HCT116 (cell line): ENCODE results near the gene TNIK. TPM values are rescaled to one million over a fixed set of nuclear protein-coding genes. Genes with fewer than 3 reads are reported as not detected.

Source experiments
- ATAC-seq: fragments of 200-7000 bp; cut with Tn5 transposase; 2 replicates; pipeline ENCODE4 v1.9.1; 2020; ENCODE audit warnings: mild to moderate bottlenecking, moderate library complexity
- BruUV-seq: library from RNA; stranded (reverse); fragments of 400-500 nt; replicated peaks from 2 replicates; lab custom pipeline; 2021; lab: Mats Ljungman, UMichigan
- CTCF ChIA-PET: fragments of 300-600 bp; sonication (Branson Sonifier 250); formaldehyde crosslinking; loops from one replicate; lab custom pipeline; 2021; ENCODE audit warnings: antibody characterized with exemption; lab: Charles Lee
- POLR2A ChIA-PET: fragments of 300-600, 350-600 bp; sonication (Branson Sonifier 250); formaldehyde crosslinking; loops from one replicate; lab custom pipeline; 2021; ENCODE audit warnings: antibody characterized with exemption; lab: Charles Lee
- RAD21 ChIA-PET, 2 experiments: fragments of 300-600 bp; sonication (Branson Sonifier 250); formaldehyde crosslinking; loops; one replicate each; lab custom pipeline; 2023; ENCODE audit warnings: low total read pairs in 2 of 2; ENCODE audit not compliant: uncharacterized antibody in 2 of 2, unreplicated experiment in 2 of 2, low non-redundant PET in 1 of 2; lab: Charles Lee
- DNase-seq: peaks from one replicate; pipeline ENCODE4 v3.0.0-alpha.2; 2010; ENCODE audit warnings: low read depth, low spot score
- H2AFZ ChIP-seq: fragments of 200-600 bp; shearing (Covaris generic), sonication (generic); 2 replicates; pipeline ENCODE4 v1.6.1; 2017; ENCODE audit warnings: low read depth, mixed run types, mixed read lengths, antibody characterized with exemption, low read length; ENCODE audit not compliant: poor library complexity, severe bottlenecking
- H3K27ac ChIP-seq: 2 replicates; pipeline ENCODE4 v1.5.1; 2012; ENCODE audit warnings: low read depth, low read length
- H3K27me3 ChIP-seq: fragments of 200-600 bp; sonication (generic); 2 replicates; pipeline ENCODE4 v1.6.1; 2016; ENCODE audit warnings: mixed run types, low read length, mixed read lengths; ENCODE audit not compliant: insufficient read depth
- H3K36me3 ChIP-seq, 2 experiments: fragments of 200-500 bp in 1 of 2; fragments of 200-600 bp in 1 of 2; sonication (Bioruptor generic) in 1 of 2; sonication (generic) in 1 of 2; 2 replicates each; pipeline versions ENCODE4 v1.5.1 to v1.6.1; 2014 to 2016; ENCODE audit warnings: low read length in 2 of 2, inconsistent platforms in 1 of 2, mixed read lengths in 1 of 2, mixed run types in 1 of 2; ENCODE audit not compliant: insufficient read depth in 2 of 2, control insufficient read depth in 1 of 2
- H3K4me1 ChIP-seq, 2 experiments: fragments of 200-600 bp in 1 of 2; sonication (generic) in 1 of 2; 2 replicates each; pipeline versions ENCODE4 v1.5.1 to v1.6.1; 2012 to 2017; ENCODE audit warnings: low read length in 2 of 2, inconsistent platforms in 1 of 2, mild to moderate bottlenecking in 1 of 2, mixed read lengths in 1 of 2, mixed run types in 1 of 2, moderate library complexity in 1 of 2; ENCODE audit not compliant: insufficient read depth in 2 of 2, control insufficient read depth in 1 of 2
- H3K4me2 ChIP-seq: fragments of 200-600 bp; sonication (generic); 2 replicates; pipeline ENCODE4 v1.6.1; 2017; ENCODE audit warnings: mixed run types, low read length, mixed read lengths
- H3K4me3 ChIP-seq, 2 experiments: fragments of 200-600 bp in 1 of 2; sonication (generic) in 1 of 2; replicated peaks in 1 of 2; 2 replicates each; pipeline ENCODE4 v1.5.1; 2011 to 2016; ENCODE audit warnings: low read length in 2 of 2, control low read depth in 1 of 2, low read depth in 1 of 2, mild to moderate bottlenecking in 1 of 2, mixed read lengths in 1 of 2, mixed run types in 1 of 2
- H3K79me2 ChIP-seq: fragments of 200-600 bp; sonication (generic); 2 replicates; pipeline ENCODE4 v1.6.1; 2017; ENCODE audit warnings: mild to moderate bottlenecking, mixed run types, low read length, moderate library complexity, mixed read lengths; ENCODE audit not compliant: insufficient read depth
- H3K9ac ChIP-seq: fragments of 200-600 bp; sonication (generic); 2 replicates; pipeline ENCODE4 v1.6.1; 2016; ENCODE audit warnings: low read length, mixed read lengths
- H3K9me2 ChIP-seq: fragments of 200-600 bp; sonication (generic), shearing (Covaris generic); 2 replicates; pipeline ENCODE4 v1.6.1; 2017; ENCODE audit warnings: mixed run types, mild to moderate bottlenecking, moderate library complexity; ENCODE audit not compliant: insufficient read depth
- H3K9me3 ChIP-seq, 2 experiments: fragments of 200-500 bp in 1 of 2; fragments of 200-600 bp in 1 of 2; sonication (Bioruptor generic) in 1 of 2; sonication (generic) in 1 of 2; 2 replicates each; pipeline ENCODE4 v1.6.1; 2014 to 2017; ENCODE audit warnings: low read length in 2 of 2, mixed read lengths in 2 of 2, inconsistent platforms in 1 of 2, low read depth in 1 of 2, mild to moderate bottlenecking in 1 of 2, mixed run types in 1 of 2, moderate library complexity in 1 of 2; ENCODE audit not compliant: control insufficient read depth in 1 of 2, insufficient read depth in 1 of 2
- H4K20me1 ChIP-seq: fragments of 200-600 bp; sonication (generic), shearing (Covaris generic); 2 replicates; pipeline ENCODE4 v1.6.1; 2017; ENCODE audit warnings: mixed run types, mild to moderate bottlenecking, moderate library complexity; ENCODE audit not compliant: insufficient read depth
- CBX3 ChIP-seq: IDR thresholded peaks from 2 replicates; pipeline ENCODE4 v1.6.1; 2012; ENCODE audit warnings: low read depth
- CEBPB ChIP-seq: IDR thresholded peaks from 2 replicates; pipeline ENCODE4 v1.6.1; 2012; ENCODE audit warnings: low read depth
- CTCF ChIP-seq, 3 experiments: fragments of 200-600 bp in 1 of 3; sonication (generic) in 1 of 3; IDR thresholded peaks in 2 of 3; conservative IDR thresholded peaks in 1 of 3; 2 replicates each; pipeline ENCODE4 v1.5.1; 2012 to 2017; ENCODE audit warnings: low read depth in 2 of 3, low read length in 2 of 3, antibody characterized with exemption in 1 of 3, borderline replicate concordance in 1 of 3, control low read depth in 1 of 3, mild to moderate bottlenecking in 1 of 3, mixed read lengths in 1 of 3, mixed run types in 1 of 3, moderate library complexity in 1 of 3; ENCODE audit not compliant: insufficient read depth in 1 of 3
- EGR1 ChIP-seq: IDR thresholded peaks from 2 replicates; pipeline ENCODE4 v1.6.1; 2012; ENCODE audit warnings: low read depth
- ELF1 ChIP-seq: IDR thresholded peaks from 2 replicates; pipeline ENCODE4 v1.6.1; 2012; ENCODE audit warnings: low read depth, borderline replicate concordance
- EZH2 ChIP-seq: fragments of 200-600 bp; sonication (generic); IDR thresholded peaks from 2 replicates; pipeline ENCODE4 v1.6.1; 2017; ENCODE audit warnings: antibody characterized with exemption, mixed run types
- EZH2phosphoT487 ChIP-seq: fragments of 200-600 bp; IDR thresholded peaks from 2 replicates; pipeline ENCODE4 v1.6.1; 2018; ENCODE audit warnings: antibody characterized with exemption, borderline replicate concordance
- FOSL1 ChIP-seq: IDR thresholded peaks from 2 replicates; pipeline ENCODE4 v1.6.1; 2012; ENCODE audit warnings: low read depth
- JUND ChIP-seq: IDR thresholded peaks from 2 replicates; pipeline ENCODE4 v1.6.1; 2012
- POLR2A ChIP-seq: IDR thresholded peaks from 2 replicates; pipeline ENCODE4 v1.7.0; 2011; ENCODE audit warnings: borderline replicate concordance; ENCODE audit not compliant: insufficient read depth, insufficient read length; ENCODE audit errors: extremely low read depth
- POLR2AphosphoS5 ChIP-seq: IDR thresholded peaks from 2 replicates; pipeline ENCODE4 v1.6.1; 2011; ENCODE audit warnings: mild to moderate bottlenecking, low read depth, low read length, moderate library complexity
- RAD21 ChIP-seq: IDR thresholded peaks from 2 replicates; pipeline ENCODE4 v1.6.1; 2012; ENCODE audit warnings: low read depth, mild to moderate bottlenecking
- SIN3A ChIP-seq: IDR thresholded peaks from 2 replicates; pipeline ENCODE4 v1.6.1; 2012; ENCODE audit warnings: low read depth
- SP1 ChIP-seq: IDR thresholded peaks from 2 replicates; pipeline ENCODE4 v1.6.1; 2012; ENCODE audit warnings: low read depth
- SRF ChIP-seq: IDR thresholded peaks from 2 replicates; pipeline ENCODE4 v1.6.1; 2012; ENCODE audit warnings: low read depth
- TCF7L2 ChIP-seq: IDR thresholded peaks from 2 replicates; pipeline ENCODE4 v1.7.0; 2011; ENCODE audit warnings: borderline replicate concordance, inconsistent platforms; ENCODE audit not compliant: insufficient read depth, insufficient read length; ENCODE audit errors: extremely low read depth
- YY1 ChIP-seq: IDR thresholded peaks from 2 replicates; pipeline ENCODE4 v1.6.1; 2011; ENCODE audit warnings: low read length, low read depth, moderate library complexity, mild to moderate bottlenecking; ENCODE audit not compliant: insufficient replicate concordance; ENCODE audit errors: extremely low read depth
- ZBTB33 ChIP-seq: IDR thresholded peaks from 2 replicates; pipeline ENCODE4 v1.6.1; 2011; ENCODE audit warnings: mild to moderate bottlenecking, low read length, moderate library complexity; ENCODE audit not compliant: insufficient replicate concordance; ENCODE audit errors: extremely low read depth
- ZFX ChIP-seq: fragments of 450-650 bp; IDR thresholded peaks from 2 replicates; pipeline ENCODE4 v1.6.1; 2017
- intact Hi-C: fragments of 100-400 bp; cut with micrococcal nuclease; formaldehyde crosslinking; loops from 2 replicates; pipeline ENCODE4 v1.10.0; 2022
- total RNA-seq: library from RNA; stranded (reverse); gene quantifications from one replicate; pipeline ENCODE4 v1.2.1, GENCODE V29; 2021; ENCODE audit not compliant: unreplicated experiment

The TNIK gene
- total RNA-seq, 1 experiment from 2014 or later: 24.1 TPM

DNA sequence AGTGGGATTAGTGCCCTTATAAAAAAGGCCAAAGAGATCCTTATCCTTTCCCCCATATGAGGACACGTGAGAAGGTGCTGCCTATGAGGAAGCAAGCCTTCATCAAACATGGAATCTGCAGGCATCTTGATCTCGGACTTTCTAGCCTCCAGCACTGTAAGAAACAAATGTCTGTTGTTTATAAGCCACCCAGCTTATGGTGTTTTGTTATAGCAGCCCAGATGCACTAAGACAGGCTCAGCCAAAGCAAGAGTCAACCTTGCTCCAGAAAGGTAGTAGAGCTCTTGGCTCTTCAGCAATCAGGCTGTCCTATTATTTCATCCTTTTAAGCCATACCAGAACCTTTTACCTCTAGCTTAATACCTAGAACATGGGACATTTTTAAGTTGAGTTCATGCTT, 12.3 kb upstream of the TNIK start:
- no peak overlapping the region for H3K9ac ChIP-seq
- no peak overlapping the region for H2AFZ ChIP-seq
- ChIA-PET POLR2A (no interaction called here), RAD21 (no interaction called here), CTCF (no interaction called here)
- H3K9me3 ChIP-seq: no peaks in the 10 kb centered on the region
- no peaks in the 10 kb centered on the region for H3K79me2 ChIP-seq
- ATAC-seq (no peak), DNase-seq (no peak)
- H4K20me1 ChIP-seq: no peaks in the 10 kb centered on the region
- TF ChIP-seq POLR2AphosphoS5: no peak
- TF ChIP-seq YY1: no peak
- TF ChIP-seq SP1: no peak
- TF ChIP-seq CEBPB: no peak
- TF ChIP-seq EZH2: no peak
- no peak for TF ChIP-seq ZFX
- no peak for TF ChIP-seq SRF
- H3K27ac ChIP-seq: no peak overlapping the region
- no peaks in the 10 kb centered on the region for H3K36me3 ChIP-seq
- BruUV-seq: no TSS peak
- intact Hi-C loops: no loop called here
- H3K9me2 ChIP-seq: no peaks in the 10 kb centered on the region
- no peaks in the 10 kb centered on the region for H3K4me1 ChIP-seq
- no peak overlapping the region for H3K4me3 ChIP-seq
- H3K4me2 ChIP-seq: no peak overlapping the region
- no peaks in the 10 kb centered on the region for H3K27me3 ChIP-seq

DNA sequence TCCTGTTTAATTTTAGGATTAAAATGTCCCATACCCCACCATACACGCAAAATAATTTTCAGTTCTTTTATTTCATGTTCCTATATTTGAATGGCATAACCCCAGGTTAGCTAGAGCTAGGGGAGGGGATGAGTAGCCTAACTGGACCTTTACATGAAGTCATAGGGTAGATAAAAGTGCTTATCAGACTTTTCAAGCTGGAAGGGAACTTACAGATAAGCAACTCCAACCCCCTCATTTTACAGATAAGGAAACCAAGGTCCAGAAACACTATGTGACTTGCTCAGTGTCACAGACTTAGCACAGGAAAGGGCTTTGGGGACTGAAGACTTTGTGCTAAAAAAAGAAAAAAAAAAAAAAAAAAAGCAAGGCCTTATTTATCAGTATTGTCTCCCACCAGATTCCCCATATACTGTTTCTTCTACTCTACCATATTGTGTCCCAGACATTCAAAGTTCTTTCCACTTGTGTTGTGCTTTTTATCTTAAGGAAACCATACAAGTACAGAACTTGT, 10.6 kb upstream of the TNIK start:
- H3K4me1 ChIP-seq: no peaks in the 10 kb centered on the region
- POLR2A ChIA-PET: no interaction called here
- no peak for TF ChIP-seq RAD21
- no peak for TF ChIP-seq SP1
- TF ChIP-seq ELF1: no peak
- TF ChIP-seq EZH2: no peak
- no peak for TF ChIP-seq EGR1
- TF ChIP-seq SIN3A: no peak
- TF ChIP-seq ZFX: no peak
- TF ChIP-seq POLR2A: no peak
- no peak for TF ChIP-seq CBX3
- no peak for TF ChIP-seq ZBTB33
- no peak for TF ChIP-seq JUND
- no peak for TF ChIP-seq CTCF (IDR thresholded peaks at IDR 0.05 in 2 of 3, conservative IDR thresholded peaks at IDR 0.05 in 1 of 3; ENCODE audit: borderline replicate concordance in 1 of 3, insufficient read depth in 1 of 3, low read depth in 2 of 3, low read length in 2 of 3)
- no peak for TF ChIP-seq YY1
- no peak for TF ChIP-seq TCF7L2
- no peak for TF ChIP-seq SRF
- TF ChIP-seq EZH2phosphoT487: no peak
- no peak for TF ChIP-seq FOSL1

More for the DNA sequence above, 10.6 kb upstream of the TNIK start:
- ChIA-PET RAD21 (no interaction called here), CTCF (interaction anchor here (0.7 kb wide), 1 partner anchor 117 kb away, joined by 3 read pairs; no protein-coding TSS in a partner anchor)
- Histone ChIP-seq H3K36me3 (no peaks in the 10 kb centered on the region), H3K9me2 (no peaks in the 10 kb centered on the region), H4K20me1 (no peaks in the 10 kb centered on the region), H3K9ac (no peak overlapping the region), H2AFZ (no peak overlapping the region), H3K27ac (no peak overlapping the region), H3K4me2 (no peak overlapping the region), H3K9me3 (no peaks in the 10 kb centered on the region), H3K79me2 (no peaks in the 10 kb centered on the region), H3K4me3 (no peak overlapping the region), H3K27me3 (no peaks in the 10 kb centered on the region)
- intact Hi-C loops: no loop called here
- no TSS peak for BruUV-seq
- DNase-seq (no peak), ATAC-seq (no peak)
